Measurements from ENCODE around the gene CNFN. TPM values are rescaled to one million over a fixed set of nuclear protein-coding genes. Genes with fewer than 3 reads are reported as not detected.

The CNFN gene
- total RNA-seq, 2 experiments from 2014 or later = not detected

DNA sequence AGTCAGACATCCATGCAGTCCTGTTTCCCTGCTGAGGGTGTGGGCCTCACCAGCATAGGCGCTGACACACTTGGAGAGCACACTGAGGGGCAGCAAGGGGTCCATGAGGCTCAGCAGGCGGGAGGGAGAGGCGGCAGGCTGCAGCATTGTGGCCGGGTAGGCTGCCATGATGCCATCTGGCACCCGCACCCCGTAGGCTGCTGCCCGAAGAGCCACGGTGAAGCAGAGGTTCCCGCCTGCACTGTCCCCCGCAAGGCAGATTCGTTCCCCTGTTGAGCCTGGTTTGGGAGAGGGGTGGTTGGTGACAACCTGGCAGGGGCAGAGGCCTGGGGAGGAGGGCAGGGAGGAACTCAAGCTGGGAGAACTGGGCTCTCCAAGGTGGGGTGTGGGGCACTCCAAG, 16.0 kb upstream of the CNFN start:
- ATAC-seq (no peak), DNase-seq (no peak)
- intact Hi-C loops (cut with micrococcal nuclease) = no loop called here
- TF ChIP-seq, protein P1, sequence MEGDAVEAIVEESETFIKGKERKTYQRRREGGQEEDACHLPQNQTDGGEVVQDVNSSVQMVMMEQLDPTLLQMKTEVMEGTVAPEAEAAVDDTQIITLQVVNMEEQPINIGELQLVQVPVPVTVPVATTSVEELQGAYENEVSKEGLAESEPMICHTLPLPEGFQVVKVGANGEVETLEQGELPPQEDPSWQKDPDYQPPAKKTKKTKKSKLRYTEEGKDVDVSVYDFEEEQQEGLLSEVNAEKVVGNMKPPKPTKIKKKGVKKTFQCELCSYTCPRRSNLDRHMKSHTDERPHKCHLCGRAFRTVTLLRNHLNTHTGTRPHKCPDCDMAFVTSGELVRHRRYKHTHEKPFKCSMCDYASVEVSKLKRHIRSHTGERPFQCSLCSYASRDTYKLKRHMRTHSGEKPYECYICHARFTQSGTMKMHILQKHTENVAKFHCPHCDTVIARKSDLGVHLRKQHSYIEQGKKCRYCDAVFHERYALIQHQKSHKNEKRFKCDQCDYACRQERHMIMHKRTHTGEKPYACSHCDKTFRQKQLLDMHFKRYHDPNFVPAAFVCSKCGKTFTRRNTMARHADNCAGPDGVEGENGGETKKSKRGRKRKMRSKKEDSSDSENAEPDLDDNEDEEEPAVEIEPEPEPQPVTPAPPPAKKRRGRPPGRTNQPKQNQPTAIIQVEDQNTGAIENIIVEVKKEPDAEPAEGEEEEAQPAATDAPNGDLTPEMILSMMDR (IDR thresholded peaks at IDR 0.05) = no peak
- peaks cover 19% of the 10 kb centered on the region for H3K36me3 Mint-ChIP-seq (ENCODE audit: low read depth)
- no peak overlapping the region for H3K4me3 Mint-ChIP-seq
- H3K27me3 Mint-ChIP-seq = no peaks in the 10 kb centered on the region
- H3K4me1 Mint-ChIP-seq (ENCODE audit: low read depth) = peaks cover 9% of the 10 kb centered on the region
- H3K9me3 Mint-ChIP-seq = no peaks in the 10 kb centered on the region
- H3K27ac Mint-ChIP-seq = no peak overlapping the region
- CTCF ChIA-PET = interaction anchor here (0.9 kb wide), 1 partner anchor 27 kb away, joined by 3 read pairs; no protein-coding TSS in a partner anchor
- POLR2A ChIA-PET = no interaction called here

DNA sequence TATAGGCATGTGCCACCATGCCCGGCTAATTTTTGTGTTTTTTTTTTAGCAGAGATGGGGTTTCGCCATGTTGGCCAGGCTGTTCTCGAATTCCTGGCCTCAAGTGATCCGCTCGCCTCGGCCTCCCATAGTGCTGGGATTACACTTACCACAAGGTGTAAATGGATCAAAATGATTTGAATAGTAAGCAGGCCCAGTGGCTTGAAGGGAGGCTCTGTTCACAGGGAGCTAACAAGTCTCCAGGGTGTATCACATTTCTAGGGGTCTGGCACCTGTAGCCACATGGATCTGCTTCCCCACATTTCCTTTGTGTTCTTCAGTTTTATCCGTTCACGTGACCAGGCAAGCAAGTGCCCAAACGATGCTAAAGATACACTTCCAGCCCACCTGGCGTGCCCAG, 13.5 kb upstream of the CNFN start:
- TF ChIP-seq, protein P1 (IDR thresholded peaks at IDR 0.05) = no peak
- no peak overlapping the region for H3K27ac Mint-ChIP-seq
- H3K27me3 Mint-ChIP-seq = no peaks in the 10 kb centered on the region
- H3K4me3 Mint-ChIP-seq = no peak overlapping the region
- ChIA-PET CTCF (interaction anchor here (1.0 kb wide), 1 partner anchor 35 kb away, joined by 3 read pairs; no protein-coding TSS in a partner anchor), POLR2A (no interaction called here)
- H3K4me1 Mint-ChIP-seq (ENCODE audit: low read depth) = peaks cover 28% of the 10 kb centered on the region
- ATAC-seq (no peak), DNase-seq (no peak)
- H3K36me3 Mint-ChIP-seq (ENCODE audit: low read depth) = peaks cover 19% of the 10 kb centered on the region
- intact Hi-C loops (cut with micrococcal nuclease) = no loop called here
- H3K9me3 Mint-ChIP-seq = no peaks in the 10 kb centered on the region

DNA sequence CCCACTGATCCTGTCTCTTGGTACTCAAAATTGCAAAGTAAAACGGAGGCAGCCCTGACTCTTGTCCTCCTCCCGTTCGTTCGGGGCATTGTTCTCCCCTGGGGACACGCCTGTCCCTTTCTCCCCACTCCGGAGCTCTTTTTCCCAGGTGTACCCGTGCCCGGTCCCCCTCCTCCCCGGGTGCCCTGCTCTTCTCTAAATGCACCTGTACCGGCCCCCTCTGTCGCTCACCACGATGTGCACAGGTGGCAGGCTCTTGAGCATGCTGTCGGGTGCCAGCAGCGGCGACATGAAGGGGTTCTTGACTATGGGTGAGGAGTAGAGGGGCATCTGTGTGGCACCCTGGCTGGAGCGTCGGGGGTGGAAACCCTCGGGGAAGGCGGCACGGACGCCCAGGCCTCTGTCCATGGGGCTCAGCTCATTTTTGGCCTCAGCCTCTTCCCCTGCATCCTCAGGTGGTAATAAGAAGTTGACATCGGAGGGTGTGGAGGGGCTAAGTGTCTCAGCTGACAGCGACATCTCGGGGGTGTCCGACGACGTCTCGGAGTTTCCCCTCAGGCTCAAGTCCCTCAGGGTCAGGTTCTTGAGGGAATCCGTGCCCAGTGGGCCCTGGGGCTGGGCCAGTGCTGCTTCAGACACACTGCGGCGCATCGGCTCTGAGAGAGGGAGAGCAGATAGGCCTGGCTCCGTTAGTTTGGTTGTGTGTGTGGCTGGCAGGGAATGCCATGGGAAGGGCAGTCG, 12.4 kb upstream of the CNFN start:
- H3K27me3 Mint-ChIP-seq = no peaks in the 10 kb centered on the region
- TF ChIP-seq, protein P1 (IDR thresholded peaks at IDR 0.05) = no peak
- CTCF ChIA-PET = interaction anchor here (1.1 to 3.2 kb wide), 4 partner anchors 9 to 294 kb away, joined by 3 to 17 read pairs (median 10); no protein-coding TSS in a partner anchor
- no peak for ATAC-seq
- H3K9me3 Mint-ChIP-seq = no peaks in the 10 kb centered on the region
- peak overlapping the region; percentile 73 for H3K4me3 Mint-ChIP-seq
- POLR2A ChIA-PET = interaction anchor here (1.6 kb wide), 1 partner anchor 18 kb away, joined by 4 read pairs; no protein-coding TSS in a partner anchor
- intact Hi-C loops (cut with micrococcal nuclease) = no loop called here
- peak overlapping the region; percentile 30 for H3K27ac Mint-ChIP-seq
- peaks cover 15% of the 10 kb centered on the region for H3K36me3 Mint-ChIP-seq (ENCODE audit: low read depth)
- no peak for DNase-seq
- H3K4me1 Mint-ChIP-seq (ENCODE audit: low read depth) = peaks cover 34% of the 10 kb centered on the region

- TF ChIP-seq, protein P1 (IDR thresholded peaks at IDR 0.05) = peak; percentile 95
- peak; percentile 88 for DNase-seq
- H3K36me3 Mint-ChIP-seq (ENCODE audit: low read depth) = peaks cover 9% of the 10 kb centered on the region
- ATAC-seq = peak; percentile 47
- POLR2A ChIA-PET = interaction anchor here (1.6 kb wide), 2 partner anchors 11 to 19 kb away, joined by 4 to 5 read pairs; no protein-coding TSS in a partner anchor
- intact Hi-C loops (cut with micrococcal nuclease) = no loop called here
- H3K4me3 Mint-ChIP-seq = peak overlapping the region; percentile 73
- H3K27ac Mint-ChIP-seq = peak overlapping the region; percentile 75
- CTCF ChIA-PET = interaction anchor here (0.6 to 3.2 kb wide), 18 partner anchors 10 to 293 kb away, joined by 3 to 19 read pairs (median 4); no protein-coding TSS in a partner anchor
- no peaks in the 10 kb centered on the region for H3K27me3 Mint-ChIP-seq
- peaks cover 40% of the 10 kb centered on the region for H3K4me1 Mint-ChIP-seq (ENCODE audit: low read depth)
- H3K9me3 Mint-ChIP-seq = no peaks in the 10 kb centered on the region
These were observed 11.5 kb upstream of the CNFN start for GRCh38 chr19:42401365-42402303.
